Camera-type eye (tissue), 1 donor: ENCODE results near the gene NCOA4. TPM values are rescaled to one million over a fixed set of nuclear protein-coding genes. Genes with fewer than 3 reads are reported as not detected.

Experiments used
- total RNA-seq: library from RNA; depleted of rRNA; stranded (reverse); fragments of >200 nt; gene quantifications from one replicate; pipeline ENCODE4 v1.2.3, GENCODE V29; 2014

The NCOA4 gene
- 171 TPM for total RNA-seq

GRCh38 chr10:46030091-46030937 is at the start of gene NCOA4:
NCOA4 (minus strand) TSS chr10:46030623; CDS start chr10:46016680, 13,943 bp downstream.

GRCh38 chr10:46046261-46046660 is 15.8 kb upstream of the NCOA4 start, which contains the start of gene MSMB:
MSMB (minus strand) TSS chr10:46046269; CDS start chr10:46046237, 32 bp downstream.

GRCh38 chr10:45972106-45972812 is 58.2 kb downstream of the NCOA4 start, which contains the start of gene TIMM23:
TIMM23 (plus strand) TSS chr10:45972489; CDS start chr10:45972625, 136 bp downstream.

Other genes with a start within 250 kb of the NCOA4 start
- 28.4 TPM for gene AGAP4, start 183.1 kb downstream of the NCOA4 start, total RNA-seq
- gene TIMM23, start 58.1 kb downstream of the NCOA4 start, total RNA-seq, result 56.0 TPM
- not detected for gene MSMB, start 15.6 kb upstream of the NCOA4 start, total RNA-seq